TTC549 (cell line): ENCODE data around the gene LUZP2.
"Not testable (repeated sequence)": the region's sequence is repeated elsewhere in the genome, so short reads cannot be mapped to it uniquely, and the experiment has no call there.

Experiments
- FAIRE-seq: peaks from 2 replicates; lab custom pipeline; 2012; peaks lifted over from hg19 to GRCh38; lab: Jason Lieb, UNC

Gene LUZP2

GRCh38 chr11:24900960-24901549, 404.2 kb downstream of the LUZP2 start:
- FAIRE-seq = no peak

GRCh38 chr11:24903555-24903954, 406.7 kb downstream of the LUZP2 start:
- no peak for FAIRE-seq

GRCh38 chr11:24925091-24925490, 428.2 kb downstream of the LUZP2 start:
- FAIRE-seq = no peak

- FAIRE-seq = no peak
These were observed 435.5 kb downstream of the LUZP2 start for GRCh38 chr11:24932110-24933000.

- FAIRE-seq = no peak
These were observed 438.0 kb downstream of the LUZP2 start for GRCh38 chr11:24934733-24935439.

- FAIRE-seq = no peak
These were observed 448.0 kb downstream of the LUZP2 start for GRCh38 chr11:24944891-24945290.

- no peak for FAIRE-seq
These were observed 452.6 kb downstream of the LUZP2 start for GRCh38 chr11:24949406-24949805.

- no peak for FAIRE-seq
These were observed 467.0 kb downstream of the LUZP2 start for GRCh38 chr11:24963852-24964251.

GRCh38 chr11:24965748-24966147, 468.9 kb downstream of the LUZP2 start:
- FAIRE-seq = no peak

GRCh38 chr11:24993903-24994302, 497.1 kb downstream of the LUZP2 start:
- FAIRE-seq = not testable (repeated sequence)

GRCh38 chr11:24999929-25000328, 503.1 kb downstream of the LUZP2 start:
- not testable (repeated sequence) for FAIRE-seq

- no peak for FAIRE-seq
These were observed 540.6 kb downstream of the LUZP2 start for GRCh38 chr11:25037431-25037830.

- FAIRE-seq = no peak
These were observed 541.3 kb downstream of the LUZP2 start for GRCh38 chr11:25038131-25038530.

GRCh38 chr11:25039165-25039564, 542.3 kb downstream of the LUZP2 start:
- FAIRE-seq = no peak

GRCh38 chr11:25048632-25049031, 551.8 kb downstream of the LUZP2 start:
- FAIRE-seq = no peak

GRCh38 chr11:25052844-25053243, 556.0 kb downstream of the LUZP2 start:
- no peak for FAIRE-seq

- no peak for FAIRE-seq
These were observed 561.0 kb downstream of the LUZP2 start for GRCh38 chr11:25057861-25058260.

- FAIRE-seq = no peak
These were observed 568.9 kb downstream of the LUZP2 start for GRCh38 chr11:25065746-25066145.

GRCh38 chr11:25066706-25067105, 569.9 kb downstream of the LUZP2 start:
- no peak for FAIRE-seq

GRCh38 chr11:25068451-25068850, 571.6 kb downstream of the LUZP2 start:
- FAIRE-seq = no peak

- FAIRE-seq = no peak
These were observed 597.4 kb downstream of the LUZP2 start for GRCh38 chr11:25094085-25094802.

- no peak for FAIRE-seq
These were observed 622.6 kb downstream of the LUZP2 start for GRCh38 chr11:25119416-25119815.
